Germinal center (tissue), 1 donor: ENCODE data around the gene ZSCAN10.
"Not testable (repeated sequence)": the region's sequence is repeated elsewhere in the genome, so short reads cannot be mapped to it uniquely, and the experiment has no call there.

Source experiments
- DNase-seq: peaks from one replicate; pipeline ENCODE4 v3.0.0; 2012; ENCODE audit warnings: mixed read lengths, low spot score

The ZSCAN10 gene

GRCh38 chr16:3063625-3064386, 35.3 kb downstream of the ZSCAN10 start:
- no peak for DNase-seq

- no peak for DNase-seq
Observed at GRCh38 chr16:3062553-3062952, 36.5 kb downstream of the ZSCAN10 start.

- DNase-seq: no peak
Observed at GRCh38 chr16:3060339-3061127, 38.6 kb downstream of the ZSCAN10 start.

GRCh38 chr16:3059723-3060242, 39.3 kb downstream of the ZSCAN10 start:
- no peak for DNase-seq

GRCh38 chr16:3059041-3059722, 39.9 kb downstream of the ZSCAN10 start:
- peak; percentile 92 for DNase-seq

GRCh38 chr16:3058139-3059030, 40.7 kb downstream of the ZSCAN10 start:
- DNase-seq: peak; percentile 50

GRCh38 chr16:3057181-3058138, 41.6 kb downstream of the ZSCAN10 start:
- no peak for DNase-seq

GRCh38 chr16:3056336-3057180, 42.5 kb downstream of the ZSCAN10 start:
- DNase-seq: no peak

- DNase-seq: not testable (repeated sequence)
Observed at GRCh38 chr16:3055734-3056115, 43.4 kb downstream of the ZSCAN10 start.

GRCh38 chr16:3054965-3055733, 43.9 kb downstream of the ZSCAN10 start:
- DNase-seq: no peak

- not testable (repeated sequence) for DNase-seq
Observed at GRCh38 chr16:3053330-3053710, 45.8 kb downstream of the ZSCAN10 start.

GRCh38 chr16:3052571-3053329, 46.3 kb downstream of the ZSCAN10 start:
- not testable (repeated sequence) for DNase-seq

- DNase-seq: no peak
Observed at GRCh38 chr16:3051494-3051893, 47.6 kb downstream of the ZSCAN10 start.

- DNase-seq: no peak
Observed at GRCh38 chr16:3051009-3051408, 48.1 kb downstream of the ZSCAN10 start.

- no peak for DNase-seq
Observed at GRCh38 chr16:3050487-3050886, 48.6 kb downstream of the ZSCAN10 start.

- DNase-seq: no peak
Observed at GRCh38 chr16:3049921-3050481, 49.1 kb downstream of the ZSCAN10 start.

GRCh38 chr16:3047387-3047720, 51.7 kb downstream of the ZSCAN10 start:
- no peak for DNase-seq
